Body of pancreas (tissue), 4 donors: ENCODE results near the gene GPN2.

Experiments used
- CTCF ChIP-seq, 7 experiments: fragments of 450-650 bp in 4 of 7; fragments of 200-600 bp in 3 of 7; sonication (generic) in 3 of 7; IDR thresholded peaks; one replicate each; pipeline ENCODE4 v1.5.1; 2016 to 2019; ENCODE audit warnings: antibody characterized with exemption in 7 of 7
- POLR2A ChIP-seq, 3 donors: fragments of 450-650 bp; IDR thresholded peaks; one replicate each; pipeline ENCODE4 v1.6.1; 2016; ENCODE audit warnings: antibody characterized with exemption in 3 of 3, mild to moderate bottlenecking in 2 of 3

GRCh38 chr1:26826261-26827105 is 63.6 kb downstream of the GPN2 start, which contains the start of gene ZDHHC18:
- peak in 1 of 3 donors; percentile 13 for TF ChIP-seq POLR2A (IDR thresholded peaks at IDR 0.05)
- peak in 6 of 7 experiments; percentile 32 to 86 (median 63) for TF ChIP-seq CTCF (IDR thresholded peaks at IDR 0.05)
